AG10803 (cell line): ENCODE data around the gene STK24.

Experiments
- DNase-seq: peaks from one replicate; pipeline ENCODE4 v3.0.0; 2010; ENCODE audit warnings: low read depth
- H3K4me3 ChIP-seq: 2 replicates; pipeline ENCODE4 v1.5.1; 2011; ENCODE audit warnings: mild to moderate bottlenecking, low read length, control low read depth
- CTCF ChIP-seq: conservative IDR thresholded peaks from 2 replicates; pipeline ENCODE4 v1.5.1; 2011; ENCODE audit warnings: mild to moderate bottlenecking, low read length, control low read depth, inconsistent platforms

The STK24 gene

DNA sequence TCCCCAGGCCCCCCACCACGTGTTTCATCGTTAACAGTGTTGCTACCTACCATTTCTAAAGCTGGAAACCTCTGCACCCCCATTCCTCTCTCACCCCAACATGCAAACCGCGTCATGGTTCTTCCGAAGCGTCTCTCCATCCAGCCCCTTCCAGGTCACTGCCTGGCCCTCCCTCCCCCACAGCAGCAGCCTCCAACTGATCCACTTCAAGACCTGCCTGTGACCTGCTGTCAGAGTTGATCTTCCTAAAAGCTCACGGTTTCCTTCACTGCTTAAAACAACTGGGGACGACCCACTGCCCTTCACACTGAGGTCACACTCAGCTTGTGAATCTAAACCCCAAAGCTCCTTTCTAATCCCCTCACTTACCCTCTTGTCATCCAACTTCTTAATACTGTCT is 47.7 kb downstream of the STK24 start:
- no peak for TF ChIP-seq CTCF
- H3K4me3 ChIP-seq: no peak overlapping the region
- DNase-seq: no peak

DNA sequence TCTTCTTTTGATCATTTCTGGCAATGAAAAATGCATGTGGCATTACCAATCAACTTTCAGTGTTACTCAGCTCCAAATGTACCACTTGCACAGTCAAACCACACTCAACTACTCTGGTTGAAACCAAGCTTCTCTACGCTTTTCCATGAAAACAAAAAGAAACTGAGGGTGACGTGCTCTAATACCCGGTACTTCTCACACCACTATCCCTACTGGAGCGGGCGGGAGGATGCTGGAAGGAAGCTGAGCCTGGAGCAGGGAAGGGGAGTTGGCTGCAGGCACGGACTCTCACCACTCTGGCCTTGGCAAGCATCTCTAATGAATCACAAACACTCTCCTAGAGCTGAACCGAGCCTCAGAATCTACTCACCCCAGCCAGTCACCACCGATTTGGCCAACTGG is 48.2 kb downstream of the STK24 start:
- peak; percentile 70 for DNase-seq
- no peak for TF ChIP-seq CTCF
- H3K4me3 ChIP-seq: no peak overlapping the region

DNA sequence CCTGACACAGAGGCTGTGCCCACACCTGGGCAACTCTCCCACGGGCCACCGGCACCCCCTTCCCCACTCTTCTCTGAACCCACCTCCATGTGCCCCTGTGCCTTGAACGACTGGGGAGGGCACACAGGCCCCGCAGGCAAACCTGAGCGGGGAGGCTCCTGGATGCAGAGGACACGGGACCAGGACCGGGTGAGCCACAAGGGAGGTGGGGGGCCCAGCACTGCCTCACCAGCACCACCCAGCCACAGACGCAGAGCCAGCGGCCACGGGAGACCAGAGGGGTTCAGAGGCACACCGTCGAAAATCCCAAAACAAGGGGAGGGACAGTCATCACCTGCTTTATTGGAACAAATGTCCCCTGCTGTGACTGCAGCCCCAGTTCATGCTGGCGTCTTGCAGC is 49.4 kb downstream of the STK24 start:
- H3K4me3 ChIP-seq: no peak overlapping the region
- no peak for DNase-seq
- TF ChIP-seq CTCF: no peak

DNA sequence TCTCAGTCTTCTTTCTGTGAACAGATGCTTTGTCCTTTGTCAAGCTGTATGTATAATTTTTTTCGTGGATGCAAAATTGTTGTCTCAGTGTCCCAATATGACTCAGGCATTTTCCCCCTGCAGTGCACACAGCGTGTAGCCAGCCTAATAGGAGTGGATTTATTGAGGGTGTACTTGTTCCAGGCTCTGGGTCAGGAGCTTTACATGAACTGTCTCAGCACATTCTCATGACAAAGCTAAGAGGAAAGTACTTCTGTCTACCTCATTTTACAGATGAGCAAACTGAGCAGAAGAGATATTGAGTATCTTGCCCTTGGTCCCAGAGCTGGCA is 50.8 kb downstream of the STK24 start:
- TF ChIP-seq CTCF: no peak
- no peak overlapping the region for H3K4me3 ChIP-seq
- no peak for DNase-seq

DNA sequence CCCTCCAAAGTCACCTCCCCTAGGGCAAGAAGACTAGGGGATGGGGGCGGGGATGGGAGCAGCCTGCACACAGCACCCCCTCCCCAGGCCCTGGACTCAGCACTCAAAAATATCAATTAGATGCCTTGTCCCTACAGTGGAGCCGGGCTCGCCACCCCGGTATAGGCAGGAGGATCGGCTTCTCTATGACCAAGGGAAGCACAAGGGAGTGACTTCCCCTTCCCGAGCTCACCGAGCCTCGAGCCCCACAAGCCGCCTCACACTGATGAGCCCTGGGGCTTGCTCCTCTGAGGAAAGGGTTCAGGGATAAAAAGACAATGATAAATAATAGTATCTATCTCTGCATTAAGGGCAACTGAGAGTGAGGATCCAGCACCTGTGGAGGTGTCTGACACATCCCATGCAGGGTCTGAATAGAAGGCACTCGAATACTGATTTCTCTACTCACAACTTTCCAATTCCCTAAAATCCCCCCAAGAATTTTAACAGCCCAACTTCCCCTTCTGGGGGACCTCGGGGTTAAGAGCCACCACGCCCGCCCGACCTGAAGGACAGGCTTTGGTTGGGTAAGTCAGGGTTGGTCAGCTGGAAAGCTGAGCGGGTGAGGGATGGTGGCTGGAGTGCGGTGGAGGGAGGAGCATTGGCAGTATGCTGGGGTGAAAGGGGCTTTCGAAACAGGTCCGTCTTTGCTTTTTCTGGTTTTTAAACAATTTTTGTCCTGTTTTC is 51.3 kb downstream of the STK24 start:
- H3K4me3 ChIP-seq: no peak overlapping the region
- TF ChIP-seq CTCF: no peak
- DNase-seq: no peak

GRCh38 chr13:98524793-98525192 is 52.1 kb downstream of the STK24 start:
- H3K4me3 ChIP-seq: no peak overlapping the region
- DNase-seq: no peak
- no peak for TF ChIP-seq CTCF

- DNase-seq: no peak
- no peak overlapping the region for H3K4me3 ChIP-seq
- no peak for TF ChIP-seq CTCF
Measured at GRCh38 chr13:98524391-98524790, 52.5 kb downstream of the STK24 start.
